ENCODE measurements around the gene SLC25A10. TPM values are rescaled to one million over a fixed set of nuclear protein-coding genes. Genes with fewer than 3 reads are reported as not detected.

Gene SLC25A10
- total and polyA plus RNA-seq, 2 of the 4 experiments (the other 2 are of a cell fraction), result 14.9 to 19.0 TPM

DNA sequence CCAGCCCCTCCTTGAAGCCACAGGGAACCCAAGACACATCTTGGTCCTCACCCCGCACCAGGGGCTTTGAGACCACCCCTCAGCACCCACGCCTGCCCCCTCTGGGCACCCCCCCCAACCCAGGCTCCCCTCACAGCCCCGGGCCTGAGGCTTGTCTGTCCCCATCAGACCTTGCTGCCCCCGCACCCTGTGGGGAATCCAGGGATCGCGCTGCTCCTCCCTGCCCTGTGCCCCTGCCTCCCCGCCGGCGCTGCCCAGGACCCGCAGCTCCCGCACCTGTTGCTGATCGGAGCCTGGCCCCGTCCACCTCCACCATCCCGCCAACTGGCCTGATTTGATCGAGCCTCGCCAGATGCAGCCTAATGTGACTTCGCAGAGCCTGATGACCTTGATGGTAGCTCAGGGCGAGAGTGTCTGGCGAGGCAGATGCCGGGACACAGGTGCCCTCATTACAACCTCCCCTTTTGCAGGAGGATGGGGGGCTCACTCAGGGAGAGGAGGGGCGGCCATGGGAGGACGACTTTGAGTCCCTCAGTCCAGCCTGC lies 29.0 kb downstream of the SLC25A10 start:
- intact Hi-C loops (cut with micrococcal nuclease) (no loop called here), dilution Hi-C loops (cut with HindIII; ENCODE audit: low sequenced_read_pairs, unreplicated experiment) (no loop called here), in situ Hi-C loops (cut with MboI; ENCODE audit: low sequenced_read_pairs) (no loop called here)
- H2AFZ ChIP-seq (replicated peaks; ENCODE audit: low read length, poor library complexity), result peak overlapping the region; percentile 32
- BruUV-seq (replicated peaks), result no TSS peak
- no peak for TF ChIP-seq RCOR1 (IDR thresholded peaks at IDR 0.05; ENCODE audit: insufficient replicate concordance, low read length)
- no peak for TF ChIP-seq MAFK (IDR thresholded peaks at IDR 0.05; ENCODE audit: low read depth, low read length)
- no peak for TF ChIP-seq MAZ (IDR thresholded peaks at IDR 0.05; ENCODE audit: borderline replicate concordance, low read depth, low read length)
- TF ChIP-seq MXI1 (IDR thresholded peaks at IDR 0.05; ENCODE audit: borderline replicate concordance, low read depth, low read length), result no peak
- TF ChIP-seq, protein P1, sequence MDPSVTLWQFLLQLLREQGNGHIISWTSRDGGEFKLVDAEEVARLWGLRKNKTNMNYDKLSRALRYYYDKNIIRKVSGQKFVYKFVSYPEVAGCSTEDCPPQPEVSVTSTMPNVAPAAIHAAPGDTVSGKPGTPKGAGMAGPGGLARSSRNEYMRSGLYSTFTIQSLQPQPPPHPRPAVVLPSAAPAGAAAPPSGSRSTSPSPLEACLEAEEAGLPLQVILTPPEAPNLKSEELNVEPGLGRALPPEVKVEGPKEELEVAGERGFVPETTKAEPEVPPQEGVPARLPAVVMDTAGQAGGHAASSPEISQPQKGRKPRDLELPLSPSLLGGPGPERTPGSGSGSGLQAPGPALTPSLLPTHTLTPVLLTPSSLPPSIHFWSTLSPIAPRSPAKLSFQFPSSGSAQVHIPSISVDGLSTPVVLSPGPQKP (IDR thresholded peaks at IDR 0.05; ENCODE audit: borderline replicate concordance, low read depth, low read length), result no peak
- no peak for TF ChIP-seq RFX5 (IDR thresholded peaks at IDR 0.05; ENCODE audit: low read depth, low read length)
- no peak for TF ChIP-seq RAD21 (IDR thresholded peaks at IDR 0.05; ENCODE audit: low read length)
- TF ChIP-seq NFE2L2 (IDR thresholded peaks at IDR 0.05; ENCODE audit: low read depth, low read length), result no peak
- TF ChIP-seq FOS (IDR thresholded peaks at IDR 0.05; ENCODE audit: low read depth, low read length), result no peak
- TF ChIP-seq POLR2A (IDR thresholded peaks at IDR 0.05; ENCODE audit: low read depth, low read length), result no peak
- TF ChIP-seq CEBPB (IDR thresholded peaks at IDR 0.05; ENCODE audit: low read depth, low read length), result no peak
- TF ChIP-seq, protein P2, sequence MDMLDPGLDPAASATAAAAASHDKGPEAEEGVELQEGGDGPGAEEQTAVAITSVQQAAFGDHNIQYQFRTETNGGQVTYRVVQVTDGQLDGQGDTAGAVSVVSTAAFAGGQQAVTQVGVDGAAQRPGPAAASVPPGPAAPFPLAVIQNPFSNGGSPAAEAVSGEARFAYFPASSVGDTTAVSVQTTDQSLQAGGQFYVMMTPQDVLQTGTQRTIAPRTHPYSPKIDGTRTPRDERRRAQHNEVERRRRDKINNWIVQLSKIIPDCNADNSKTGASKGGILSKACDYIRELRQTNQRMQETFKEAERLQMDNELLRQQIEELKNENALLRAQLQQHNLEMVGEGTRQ (IDR thresholded peaks at IDR 0.05; ENCODE audit: low read depth, low read length), result no peak
- TF ChIP-seq CHD1 (IDR thresholded peaks at IDR 0.05; ENCODE audit: low read depth, low read length), result no peak
- no peak for TF ChIP-seq BHLHE40 (IDR thresholded peaks at IDR 0.05; ENCODE audit: low read depth, low read length)
- TF ChIP-seq, protein P3, sequence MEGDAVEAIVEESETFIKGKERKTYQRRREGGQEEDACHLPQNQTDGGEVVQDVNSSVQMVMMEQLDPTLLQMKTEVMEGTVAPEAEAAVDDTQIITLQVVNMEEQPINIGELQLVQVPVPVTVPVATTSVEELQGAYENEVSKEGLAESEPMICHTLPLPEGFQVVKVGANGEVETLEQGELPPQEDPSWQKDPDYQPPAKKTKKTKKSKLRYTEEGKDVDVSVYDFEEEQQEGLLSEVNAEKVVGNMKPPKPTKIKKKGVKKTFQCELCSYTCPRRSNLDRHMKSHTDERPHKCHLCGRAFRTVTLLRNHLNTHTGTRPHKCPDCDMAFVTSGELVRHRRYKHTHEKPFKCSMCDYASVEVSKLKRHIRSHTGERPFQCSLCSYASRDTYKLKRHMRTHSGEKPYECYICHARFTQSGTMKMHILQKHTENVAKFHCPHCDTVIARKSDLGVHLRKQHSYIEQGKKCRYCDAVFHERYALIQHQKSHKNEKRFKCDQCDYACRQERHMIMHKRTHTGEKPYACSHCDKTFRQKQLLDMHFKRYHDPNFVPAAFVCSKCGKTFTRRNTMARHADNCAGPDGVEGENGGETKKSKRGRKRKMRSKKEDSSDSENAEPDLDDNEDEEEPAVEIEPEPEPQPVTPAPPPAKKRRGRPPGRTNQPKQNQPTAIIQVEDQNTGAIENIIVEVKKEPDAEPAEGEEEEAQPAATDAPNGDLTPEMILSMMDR (conservative IDR thresholded peaks at IDR 0.05; ENCODE audit: low read depth, low read length), result no peak
- TF ChIP-seq SMC3 (IDR thresholded peaks at IDR 0.05; ENCODE audit: low read depth, low read length), result no peak
- H3K18ac ChIP-seq (ENCODE audit: low read depth, low read length), result no peak overlapping the region
- ChIA-PET CTCF (no interaction called here), POLR2A (ENCODE audit: unreplicated experiment) (no interaction called here)
- no peak overlapping the region for H2BK15ac ChIP-seq (ENCODE audit: low read depth, low read length)
- H3K79me1 ChIP-seq (ENCODE audit: low read depth in 1 of 2, low read length in 2 of 2), result no peaks in the 10 kb centered on the region
- no peaks in the 10 kb centered on the region for H3K9me1 ChIP-seq (ENCODE audit: insufficient read depth, low read length)
- H3K56ac ChIP-seq (ENCODE audit: extremely low read depth, insufficient read depth, low read length), result no peak overlapping the region
- no peak overlapping the region for H2BK20ac ChIP-seq (ENCODE audit: low read depth, low read length)
- H3K4me3 ChIP-seq (ENCODE audit: insufficient read depth, low read depth, low read length), result no peak overlapping the region
- no peaks in the 10 kb centered on the region for H3K9me3 ChIP-seq (ENCODE audit: control insufficient read depth, insufficient read depth, low read length)
- WGBS, 2 experiments (ENCODE audit: extremely low coverage in 2 of 2, insufficient read length in 1 of 2), result 35% methylated on average over 10 of the region's 22 CpGs; no CpG with 5 or more reads in 1 of the 2 experiments
- H3K27ac ChIP-seq (ENCODE audit: insufficient read depth, low read length), result no peak overlapping the region
- no peaks in the 10 kb centered on the region for H3K4me1 ChIP-seq (ENCODE audit: control insufficient read depth, insufficient read depth, low read length)
- H2BK120ac ChIP-seq (ENCODE audit: low read depth, low read length), result no peak overlapping the region
- no peaks in the 10 kb centered on the region for H3K36me3 ChIP-seq (ENCODE audit: control insufficient read depth, insufficient read depth, low read length)
- no peak overlapping the region for H4K8ac ChIP-seq (ENCODE audit: low read depth in 2 of 2, low read length in 2 of 2)
- H4K5ac ChIP-seq (ENCODE audit: low read depth, low read length), result no peak overlapping the region
- no peak overlapping the region for H3K9ac ChIP-seq (ENCODE audit: low read depth, low read length)
- ATAC-seq (ENCODE audit: low read depth) (no peak; the same call in 1 of the 2 replicates), DNase-seq (no peak)
- no peak overlapping the region for H3K4ac ChIP-seq (ENCODE audit: low read depth, low read length)
- no peaks in the 10 kb centered on the region for H4K20me1 ChIP-seq (ENCODE audit: insufficient read depth, low read length)
- no peak overlapping the region for H4K91ac ChIP-seq (ENCODE audit: insufficient read depth, low read depth, low read length)
- peaks cover 4% of the 10 kb centered on the region; the same call in 1 of the 2 replicates for H3K27me3 ChIP-seq (ENCODE audit: control insufficient read depth, insufficient read depth, low read length)
- no peak overlapping the region for H2AK9ac ChIP-seq (replicated peaks; ENCODE audit: low read depth, low read length, poor library complexity)
- H3K23ac ChIP-seq (ENCODE audit: low read depth, low read length), result no peak overlapping the region
- H2AK5ac ChIP-seq (ENCODE audit: low read depth, low read length), result no peak overlapping the region
- H2BK5ac ChIP-seq (ENCODE audit: low read depth, low read length, poor library complexity, severe bottlenecking), result no peak overlapping the region
- no peak overlapping the region for H3K14ac ChIP-seq (replicated peaks; ENCODE audit: low read depth, low read length)
- H3K4me2 ChIP-seq (ENCODE audit: low read depth, low read length), result no peak overlapping the region

Measured in IMR-90 (cell line).